Hepatic stellate cell (primary cell): ENCODE measurements around the gene WARS2.

Experiments
- DNase-seq: peaks from one replicate; pipeline ENCODE4 v3.0.0; 2011; ENCODE audit warnings: low spot score

The WARS2 gene

GRCh38 chr1:119081700-119082099, 58.8 kb downstream of the WARS2 start:
- DNase-seq = no peak

- no peak for DNase-seq
These were observed 59.2 kb downstream of the WARS2 start for GRCh38 chr1:119081267-119081666.

GRCh38 chr1:119080586-119080985, 59.9 kb downstream of the WARS2 start:
- peak; percentile 47 for DNase-seq

- no peak for DNase-seq
These were observed 60.6 kb downstream of the WARS2 start for GRCh38 chr1:119079881-119080280.

GRCh38 chr1:119075614-119076013, 64.8 kb downstream of the WARS2 start:
- peak; percentile 18 for DNase-seq

DNA sequence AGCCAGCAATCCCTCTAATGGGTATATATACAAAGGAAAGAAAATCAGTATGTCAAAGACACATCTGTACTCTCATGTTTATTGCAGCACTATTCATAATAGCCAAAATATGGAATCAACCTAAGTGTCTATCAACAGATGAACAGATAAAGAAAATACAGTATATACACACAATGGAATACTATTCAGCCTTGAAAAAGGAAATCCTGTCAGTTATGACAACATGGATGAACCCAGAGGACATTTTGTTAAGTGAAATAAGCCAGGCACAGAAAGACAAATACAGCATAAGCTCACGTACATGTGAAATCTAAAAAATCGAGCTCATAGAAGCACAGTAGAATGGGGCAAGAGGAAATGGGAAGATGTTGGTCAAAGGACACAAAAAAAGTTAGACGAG, 69.1 kb downstream of the WARS2 start:
- no peak for DNase-seq

GRCh38 chr1:119069682-119070081, 70.8 kb downstream of the WARS2 start:
- no peak for DNase-seq

- DNase-seq = no peak
These were observed 72.0 kb downstream of the WARS2 start for GRCh38 chr1:119068427-119068826.

- no peak for DNase-seq
These were observed 78.8 kb downstream of the WARS2 start for GRCh38 chr1:119061700-119062099.

- no peak for DNase-seq
These were observed 84.9 kb downstream of the WARS2 start for GRCh38 chr1:119055568-119055967.

- DNase-seq = no peak
These were observed 86.5 kb downstream of the WARS2 start for GRCh38 chr1:119053917-119054316.

- DNase-seq = no peak
These were observed 88.2 kb downstream of the WARS2 start for GRCh38 chr1:119052267-119052666.

DNA sequence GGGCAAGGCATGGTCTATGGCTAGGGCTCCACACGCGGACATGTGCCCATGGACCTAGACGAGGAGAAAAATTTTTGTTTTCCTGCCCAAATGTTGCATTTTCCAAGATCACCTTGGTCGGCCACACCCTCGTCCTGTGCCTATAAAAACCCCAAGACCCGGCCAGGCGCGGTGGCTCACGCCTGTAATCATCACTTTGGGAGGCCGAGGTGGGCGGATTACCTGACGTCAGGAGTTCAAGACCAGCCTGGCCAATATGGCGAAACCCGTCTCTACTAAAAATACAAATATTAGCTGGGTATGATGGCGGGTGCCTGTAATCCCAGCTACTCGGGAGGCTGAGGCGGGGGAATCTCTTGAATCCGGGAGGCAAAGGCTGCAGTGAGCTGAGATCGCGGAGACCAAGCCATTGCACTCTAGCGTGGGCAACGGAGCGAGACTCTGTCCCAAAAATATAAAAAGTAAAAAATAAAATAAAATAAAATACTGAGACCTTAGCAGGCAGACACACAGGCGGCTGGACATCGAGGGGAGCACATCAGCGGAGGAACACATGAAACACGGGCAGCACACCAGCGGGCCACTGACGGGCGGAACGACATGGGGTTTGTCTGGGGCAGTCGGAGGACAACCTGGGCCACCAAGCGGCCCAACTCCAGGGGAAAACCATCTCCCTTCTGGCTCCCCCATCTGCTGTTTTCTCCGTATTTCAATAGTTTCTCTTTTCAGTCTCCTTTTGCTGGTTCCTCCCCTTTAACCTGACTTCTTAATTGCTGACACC, 91.6 kb downstream of the WARS2 start:
- DNase-seq = no peak

DNA sequence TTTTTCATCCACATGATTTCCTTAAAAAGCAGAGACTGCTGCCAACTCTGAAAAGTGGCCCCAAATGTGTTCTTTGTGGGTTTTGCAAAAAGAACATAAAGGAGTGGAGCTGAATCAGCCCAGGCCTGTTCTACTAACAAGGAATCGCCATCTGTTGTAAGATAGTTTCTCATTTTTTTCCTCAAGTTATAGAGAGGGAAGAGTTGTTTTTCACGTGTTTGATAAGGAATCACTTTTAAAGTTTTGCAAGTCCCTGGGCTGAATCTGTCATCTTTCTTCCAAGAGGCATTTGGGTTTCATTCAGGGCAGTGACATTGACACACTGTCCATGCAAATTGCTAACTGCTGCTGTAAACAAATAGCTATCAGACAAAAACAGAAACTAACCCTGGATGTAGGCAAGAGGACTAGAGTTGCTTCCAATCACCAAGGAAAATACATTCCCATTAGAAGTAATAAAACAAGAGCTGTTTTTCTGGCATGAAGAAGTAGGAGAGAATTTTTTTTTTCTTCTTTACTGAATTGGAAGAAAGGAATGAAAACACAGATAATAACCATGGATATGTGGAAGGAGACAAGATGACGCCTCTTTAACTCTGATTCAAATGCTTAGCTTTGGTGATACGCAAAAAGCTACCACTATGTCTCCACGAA, 93.5 kb downstream of the WARS2 start:
- DNase-seq = peak; percentile 11

- no peak for DNase-seq
These were observed 94.0 kb downstream of the WARS2 start for GRCh38 chr1:119046429-119046784.

- DNase-seq = no peak
These were observed 95.2 kb downstream of the WARS2 start for GRCh38 chr1:119045096-119045746.

DNA sequence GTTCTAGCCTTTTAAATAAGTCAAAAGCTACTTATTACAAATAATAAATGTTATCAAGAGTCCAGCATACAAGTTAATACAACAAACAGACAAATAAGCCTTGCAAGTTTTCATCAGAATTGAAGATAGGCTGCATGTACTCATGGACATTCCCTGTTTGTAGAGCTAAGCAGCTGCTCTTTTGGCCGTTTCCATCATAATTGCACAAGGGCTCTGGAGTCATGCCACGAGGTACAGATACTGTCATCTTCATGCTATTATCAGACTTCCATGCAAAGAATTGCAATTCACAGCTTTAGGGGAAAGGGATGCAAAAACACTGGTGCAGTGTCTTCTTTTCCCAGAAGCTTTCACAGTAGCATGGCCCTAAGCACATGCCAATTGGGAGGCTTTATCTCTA, 99.5 kb downstream of the WARS2 start:
- no peak for DNase-seq

DNA sequence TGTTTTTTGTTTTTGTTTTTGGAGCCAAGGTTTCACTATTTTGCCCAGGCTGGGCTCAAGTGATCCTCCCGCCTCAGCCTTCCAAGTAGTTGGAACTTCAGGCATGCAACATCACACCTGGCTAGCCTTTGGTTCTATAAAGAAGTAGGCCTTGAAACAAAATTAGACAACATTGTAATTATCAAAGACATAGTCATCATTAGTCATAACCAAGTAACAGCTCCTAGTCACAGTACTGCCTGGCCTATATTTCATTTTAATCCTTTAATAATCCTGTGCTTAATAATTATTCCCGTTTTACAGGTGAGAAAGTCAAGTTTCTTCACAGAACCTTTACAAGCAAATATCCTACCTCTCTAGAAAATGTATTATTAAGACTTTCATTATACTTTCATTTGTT, 100.0 kb downstream of the WARS2 start:
- DNase-seq = no peak

- no peak for DNase-seq
These were observed 102.1 kb downstream of the WARS2 start for GRCh38 chr1:119038363-119038762.

DNA sequence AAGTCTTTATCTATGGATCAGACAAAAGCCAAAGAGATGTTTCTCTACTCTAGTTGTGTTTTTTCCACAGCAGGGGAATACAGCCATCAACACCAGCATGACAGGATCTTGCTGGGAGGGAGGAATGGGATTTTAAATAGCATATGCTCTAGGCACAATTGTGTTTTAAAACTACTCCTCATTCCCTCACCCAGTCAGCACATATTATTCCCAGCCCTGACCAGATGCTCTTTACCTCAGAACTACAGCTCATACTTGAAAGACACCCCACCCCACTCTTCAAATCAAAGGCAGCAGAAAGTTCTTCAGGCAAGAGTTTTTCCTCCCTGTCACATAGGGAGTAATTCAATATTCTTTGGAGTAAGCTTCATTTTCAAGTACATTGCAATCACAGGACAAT, 106.1 kb downstream of the WARS2 start:
- no peak for DNase-seq

- no peak for DNase-seq
These were observed 107.5 kb downstream of the WARS2 start for GRCh38 chr1:119032986-119033385.

GRCh38 chr1:119027759-119028158, 112.7 kb downstream of the WARS2 start:
- DNase-seq = no peak

GRCh38 chr1:119026956-119027355, 113.5 kb downstream of the WARS2 start:
- no peak for DNase-seq
